ENCODE measurements around the gene CELSR3.
A peak's percentile ranks its signal among the peaks of the same experiment; 100 is the strongest.

The CELSR3 gene

GRCh38 chr3:48694610-48695392, 32.1 kb upstream of the CELSR3 start:
- Mint-ChIP-seq H3K27ac (ENCODE audit: low read depth) (no peak overlapping the region), H3K4me3 (no peak overlapping the region)
- no peak for DNase-seq (ENCODE audit: low spot score in 2 of 2)

GRCh38 chr3:48693826-48694225, 31.1 kb upstream of the CELSR3 start:
- peaks cover 11% of the 10 kb centered on the region for H3K4me1 Mint-ChIP-seq
- ATAC-seq (replicated peaks; ENCODE audit: extremely low read depth, poor library complexity, severe bottlenecking) (no peak), DNase-seq (ENCODE audit: low spot score in 2 of 2) (no peak)
- H3K27me3 Mint-ChIP-seq = no peaks in the 10 kb centered on the region
- peaks cover 56% of the 10 kb centered on the region for H3K36me3 Mint-ChIP-seq (ENCODE audit: insufficient read depth)
- no peak overlapping the region for H3K4me3 Mint-ChIP-seq
- no peaks in the 10 kb centered on the region for H3K9me3 Mint-ChIP-seq
- H3K27ac Mint-ChIP-seq (ENCODE audit: low read depth) = no peak overlapping the region

More at GRCh38 chr3:48694610-48695392, 32.1 kb upstream of the CELSR3 start:
- Mint-ChIP-seq H3K9me3 (no peaks in the 10 kb centered on the region), H3K4me1 (peaks cover 18% of the 10 kb centered on the region), H3K27me3 (no peaks in the 10 kb centered on the region), H3K36me3 (ENCODE audit: insufficient read depth) (peaks cover 56% of the 10 kb centered on the region)
- no peak for ATAC-seq (replicated peaks; ENCODE audit: extremely low read depth, poor library complexity, severe bottlenecking)

- DNase-seq (ENCODE audit: low spot score in 2 of 2) (no peak), ATAC-seq (replicated peaks; ENCODE audit: extremely low read depth, poor library complexity, severe bottlenecking) (no peak)
- H3K9me3 Mint-ChIP-seq = no peaks in the 10 kb centered on the region
- no peaks in the 10 kb centered on the region for H3K27me3 Mint-ChIP-seq
- peak overlapping the region; percentile 54 for H3K27ac Mint-ChIP-seq (ENCODE audit: low read depth)
- H3K4me3 Mint-ChIP-seq = no peak overlapping the region
- peaks cover 9% of the 10 kb centered on the region for H3K4me1 Mint-ChIP-seq
- H3K36me3 Mint-ChIP-seq (ENCODE audit: insufficient read depth) = peaks cover 60% of the 10 kb centered on the region
These were observed 29.9 kb upstream of the CELSR3 start for GRCh38 chr3:48692551-48692950.

- H3K4me3 Mint-ChIP-seq = no peak overlapping the region
- H3K27ac Mint-ChIP-seq (ENCODE audit: low read depth) = peak overlapping the region; percentile 17
- no peak for ATAC-seq (replicated peaks; ENCODE audit: extremely low read depth, poor library complexity, severe bottlenecking)
- H3K36me3 Mint-ChIP-seq (ENCODE audit: insufficient read depth) = peaks cover 59% of the 10 kb centered on the region
- H3K27me3 Mint-ChIP-seq = no peaks in the 10 kb centered on the region
- no peak for DNase-seq (ENCODE audit: low spot score in 2 of 2)
- H3K4me1 Mint-ChIP-seq = peaks cover 17% of the 10 kb centered on the region
- H3K9me3 Mint-ChIP-seq = no peaks in the 10 kb centered on the region
These were observed 28.3 kb upstream of the CELSR3 start for GRCh38 chr3:48690846-48691458.

- H3K27ac Mint-ChIP-seq (ENCODE audit: low read depth) = no peak overlapping the region
- H3K4me3 Mint-ChIP-seq = no peak overlapping the region
- no peak for ATAC-seq (replicated peaks; ENCODE audit: extremely low read depth, poor library complexity, severe bottlenecking)
- no peaks in the 10 kb centered on the region for H3K27me3 Mint-ChIP-seq
- H3K36me3 Mint-ChIP-seq (ENCODE audit: insufficient read depth) = peaks cover 55% of the 10 kb centered on the region
- DNase-seq (ENCODE audit: low spot score in 2 of 2) = no peak
- no peaks in the 10 kb centered on the region for H3K9me3 Mint-ChIP-seq
- H3K4me1 Mint-ChIP-seq = peaks cover 19% of the 10 kb centered on the region
These were observed 26.7 kb upstream of the CELSR3 start for GRCh38 chr3:48689384-48689783.

GRCh38 chr3:48688737-48689075, 26.0 kb upstream of the CELSR3 start:
- Mint-ChIP-seq H3K27ac (ENCODE audit: low read depth) (no peak overlapping the region), H3K27me3 (no peaks in the 10 kb centered on the region), H3K4me3 (no peak overlapping the region), H3K9me3 (no peaks in the 10 kb centered on the region), H3K4me1 (peaks cover 25% of the 10 kb centered on the region), H3K36me3 (ENCODE audit: insufficient read depth) (peaks cover 49% of the 10 kb centered on the region)
- ATAC-seq (replicated peaks; ENCODE audit: extremely low read depth, poor library complexity, severe bottlenecking) = no peak
- DNase-seq (ENCODE audit: low spot score in 2 of 2) = no peak

- no peak for DNase-seq (ENCODE audit: low spot score in 2 of 2)
- H3K4me1 Mint-ChIP-seq = peaks cover 28% of the 10 kb centered on the region
- no peak overlapping the region for H3K27ac Mint-ChIP-seq (ENCODE audit: low read depth)
- no peaks in the 10 kb centered on the region for H3K9me3 Mint-ChIP-seq
- peaks cover 44% of the 10 kb centered on the region for H3K36me3 Mint-ChIP-seq (ENCODE audit: insufficient read depth)
- no peak overlapping the region for H3K4me3 Mint-ChIP-seq
- ATAC-seq (replicated peaks; ENCODE audit: extremely low read depth, poor library complexity, severe bottlenecking) = no peak
- H3K27me3 Mint-ChIP-seq = no peaks in the 10 kb centered on the region
These were observed 25.5 kb upstream of the CELSR3 start for GRCh38 chr3:48688032-48688736.

GRCh38 chr3:48687220-48687678, 24.6 kb upstream of the CELSR3 start:
- no peaks in the 10 kb centered on the region for H3K27me3 Mint-ChIP-seq
- peaks cover 35% of the 10 kb centered on the region for H3K36me3 Mint-ChIP-seq (ENCODE audit: insufficient read depth)
- ATAC-seq (replicated peaks; ENCODE audit: extremely low read depth, poor library complexity, severe bottlenecking) (no peak), DNase-seq (ENCODE audit: low spot score in 2 of 2) (no peak)
- peak overlapping the region; percentile 11 for H3K4me3 Mint-ChIP-seq
- no peaks in the 10 kb centered on the region for H3K9me3 Mint-ChIP-seq
- H3K4me1 Mint-ChIP-seq = peaks cover 28% of the 10 kb centered on the region
- no peak overlapping the region for H3K27ac Mint-ChIP-seq (ENCODE audit: low read depth)

- Mint-ChIP-seq H3K4me1 (peaks cover 28% of the 10 kb centered on the region), H3K36me3 (ENCODE audit: insufficient read depth) (peaks cover 32% of the 10 kb centered on the region), H3K9me3 (no peaks in the 10 kb centered on the region), H3K27me3 (no peaks in the 10 kb centered on the region), H3K27ac (ENCODE audit: low read depth) (peak overlapping the region; percentile 80), H3K4me3 (peak overlapping the region; percentile 89)
- DNase-seq (ENCODE audit: low spot score in 2 of 2) = no peak
- no peak for ATAC-seq (replicated peaks; ENCODE audit: extremely low read depth, poor library complexity, severe bottlenecking)
These were observed 24.0 kb upstream of the CELSR3 start for GRCh38 chr3:48686538-48687219.

- DNase-seq (ENCODE audit: low spot score in 2 of 2) (peak; percentile 82 to 89), ATAC-seq (replicated peaks; ENCODE audit: extremely low read depth, poor library complexity, severe bottlenecking) (peak; percentile 81)
- H3K4me3 Mint-ChIP-seq = peak within 1 kb of the TSS; percentile 89
- H3K27ac Mint-ChIP-seq (ENCODE audit: low read depth) = peak within 1 kb of the TSS; percentile 80
- H3K9me3 Mint-ChIP-seq = no peaks in the 10 kb centered on the region
- H3K4me1 Mint-ChIP-seq = peaks cover 30% of the 10 kb centered on the region
- H3K36me3 Mint-ChIP-seq (ENCODE audit: insufficient read depth) = peaks cover 25% of the 10 kb centered on the region
- no peaks in the 10 kb centered on the region for H3K27me3 Mint-ChIP-seq
These were observed 23.2 kb upstream of the CELSR3 start, which contains the start of gene NCKIPSD for GRCh38 chr3:48685603-48686511. TSS of gene NCKIPSD (minus strand) at chr3:48685915. CDS start at chr3:48685807, 108 bp downstream.

- ATAC-seq (replicated peaks; ENCODE audit: extremely low read depth, poor library complexity, severe bottlenecking) (no peak), DNase-seq (ENCODE audit: low spot score in 2 of 2) (no peak)
- no peaks in the 10 kb centered on the region for H3K27me3 Mint-ChIP-seq
- no peaks in the 10 kb centered on the region for H3K9me3 Mint-ChIP-seq
- peaks cover 36% of the 10 kb centered on the region for H3K4me1 Mint-ChIP-seq
- peak overlapping the region; percentile 89 for H3K4me3 Mint-ChIP-seq
- peaks cover 21% of the 10 kb centered on the region for H3K36me3 Mint-ChIP-seq (ENCODE audit: insufficient read depth)
- peak overlapping the region; percentile 80 for H3K27ac Mint-ChIP-seq (ENCODE audit: low read depth)
These were observed 22.6 kb upstream of the CELSR3 start for GRCh38 chr3:48685293-48685602.

Measured in central memory CD8-positive, alpha-beta T cell (primary cell).